GM19372 (cell line): Measurements from ENCODE around the gene ACE.

Experiments used
- ATAC-seq: cut with Tn5 transposase; IDR thresholded peaks from one replicate; pipeline ENCODE4 v1.9.1; 2021; ENCODE audit warnings: mild to moderate bottlenecking, low read depth, moderate library complexity; ENCODE audit not compliant: unreplicated experiment

ACE gene

GRCh38 chr17:63490329-63490728, 13.5 kb downstream of the ACE start:
- ATAC-seq, result no peak

GRCh38 chr17:63490858-63491400, 14.1 kb downstream of the ACE start:
- no peak for ATAC-seq

GRCh38 chr17:63491413-63491812, 14.6 kb downstream of the ACE start:
- no peak for ATAC-seq

GRCh38 chr17:63491977-63492618, 15.2 kb downstream of the ACE start:
- ATAC-seq, result no peak

- ATAC-seq, result no peak
Observed at GRCh38 chr17:63492940-63493339, 16.1 kb downstream of the ACE start.

- ATAC-seq, result no peak
Observed at GRCh38 chr17:63493411-63493810, 16.6 kb downstream of the ACE start.

GRCh38 chr17:63494300-63494928, 17.6 kb downstream of the ACE start:
- ATAC-seq, result no peak

GRCh38 chr17:63495491-63495890, 18.6 kb downstream of the ACE start:
- no peak for ATAC-seq

GRCh38 chr17:63496177-63496576, 19.3 kb downstream of the ACE start:
- ATAC-seq, result no peak

GRCh38 chr17:63496663-63497400, 20.0 kb downstream of the ACE start:
- no peak for ATAC-seq

- no peak for ATAC-seq
Observed at GRCh38 chr17:63497708-63498483, 21.0 kb downstream of the ACE start.

GRCh38 chr17:63498626-63499195, 21.9 kb downstream of the ACE start:
- ATAC-seq, result no peak

- ATAC-seq, result no peak
Observed at GRCh38 chr17:63500543-63501390, 23.9 kb downstream of the ACE start.

- ATAC-seq, result no peak
Observed at GRCh38 chr17:63503341-63503705, 26.5 kb downstream of the ACE start.

GRCh38 chr17:63504261-63504660, 27.4 kb downstream of the ACE start:
- no peak for ATAC-seq

- no peak for ATAC-seq
Observed at GRCh38 chr17:63505341-63505740, 28.5 kb downstream of the ACE start.

- ATAC-seq, result no peak
Observed at GRCh38 chr17:63506627-63507026, 29.8 kb downstream of the ACE start.

GRCh38 chr17:63511331-63511730, 34.5 kb downstream of the ACE start:
- ATAC-seq, result no peak

GRCh38 chr17:63512388-63512787, 35.5 kb downstream of the ACE start:
- ATAC-seq, result no peak
